ENCODE results near the gene CNIH4. TPM values are rescaled to one million over a fixed set of nuclear protein-coding genes. Genes with fewer than 3 reads are reported as not detected.

CNIH4 gene
- total RNA-seq, 1 experiment from 2014 or later = 104 TPM

GRCh38 chr1:224407571-224408293 lies 51.1 kb downstream of the CNIH4 start:
- Histone ChIP-seq H3K23ac (ENCODE audit: insufficient read length, low read depth, low read length) (no peak overlapping the region), H2AK5ac (ENCODE audit: insufficient read length, low read length) (no peak overlapping the region), H2BK20ac (ENCODE audit: low read depth, low read length, poor library complexity, severe bottlenecking) (no peak overlapping the region), H3K79me1 (ENCODE audit: insufficient read depth, low read depth, low read length, poor library complexity, severe bottlenecking) (no peaks in the 10 kb centered on the region), H3K4me1 (ENCODE audit: insufficient read depth, low read length) (no peaks in the 10 kb centered on the region), H3K79me2 (ENCODE audit: insufficient read depth, low read length) (no peaks in the 10 kb centered on the region), H3K9me3 (ENCODE audit: control insufficient read depth, low read depth, low read length) (no peaks in the 10 kb centered on the region), H3K4ac (ENCODE audit: low read depth, low read length) (no peak overlapping the region), H2AFZ (ENCODE audit: low read length) (no peak overlapping the region), H3T11ph (ENCODE audit: low read length) (no peak overlapping the region), H3K9ac (ENCODE audit: extremely low read depth, insufficient read length, low read length) (no peak overlapping the region), H3K27ac (ENCODE audit: insufficient read length, low read depth, low read length) (no peak overlapping the region), H3K14ac (ENCODE audit: insufficient read depth, low read length) (no peak overlapping the region), H2BK120ac (ENCODE audit: low read depth, low read length, poor library complexity, severe bottlenecking) (no peak overlapping the region), H4K91ac (ENCODE audit: insufficient read length, low read depth, low read length) (no peak overlapping the region), H3K56ac (ENCODE audit: insufficient read length, low read depth, low read length) (no peak overlapping the region), H3K4me2 (ENCODE audit: insufficient read depth, insufficient read length, low read length) (no peak overlapping the region), H2BK5ac (ENCODE audit: insufficient read length, low read length) (no peak overlapping the region), H3K18ac (ENCODE audit: insufficient read length, low read depth, low read length) (no peak overlapping the region), H2BK15ac (ENCODE audit: low read depth, low read length) (no peak overlapping the region), H4K8ac (replicated peaks; ENCODE audit: insufficient read length, low read depth, low read length) (no peak overlapping the region), H4K5ac (ENCODE audit: insufficient read length, low read depth, low read length) (no peak overlapping the region), H3K27me3 (ENCODE audit: insufficient read depth, low read length) (no peaks in the 10 kb centered on the region), H4K20me1 (ENCODE audit: control insufficient read depth, insufficient read depth, insufficient read length) (no peaks in the 10 kb centered on the region), H3K23me2 (ENCODE audit: insufficient read length, low read depth, low read length, poor library complexity, severe bottlenecking) (no peaks in the 10 kb centered on the region), H2BK12ac (ENCODE audit: insufficient read length, low read depth, low read length) (no peak overlapping the region)
- no peak overlapping the region for H3K4me3 Mint-ChIP-seq
- no peak for DNase-seq
- H3K4me1 Mint-ChIP-seq = 0 out of 4 replicates have a peak, but pooled peaks cover 0 to 4% of the 10 kb centered on the region in 2 experiments
- TF ChIP-seq CTCF (conservative IDR thresholded peaks at IDR 0.05) = no peak
- WGBS (ENCODE audit: extremely low coverage, insufficient read length, low lambda C conversion rate) = no CpG with 5 or more reads among the region's 7 CpGs
- H3K27ac Mint-ChIP-seq = peak overlapping the region in 1 of 3 experiments; percentile 49; a peak in 2 of 7 replicates
- no peaks in the 10 kb centered on the region for H3K9me3 Mint-ChIP-seq
- H3K36me3 Mint-ChIP-seq (ENCODE audit: insufficient read depth in 1 of 3, low read depth in 3 of 3) = peaks cover 15 to 79% (median 69%) of the 10 kb centered on the region in 3 experiments; a peak in 6 of 7 replicates
- H3K27me3 Mint-ChIP-seq (ENCODE audit: low read depth) = no peaks in the 10 kb centered on the region

All from H9 (cell line).